ENCODE measurements around the gene NUAK1. TPM values are rescaled to one million over a fixed set of nuclear protein-coding genes. Genes with fewer than 3 reads are reported as not detected.

Gene NUAK1
- total RNA-seq, 1 experiment from 2014 or later: 7.9 TPM

- Histone ChIP-seq H3K9me3 (ENCODE audit: insufficient read depth, low read depth) (no peaks in the 10 kb centered on the region), H3K4me3 (no peak overlapping the region), H3F3A (ENCODE audit: insufficient read depth, low read depth) (peaks cover 4% of the 10 kb centered on the region; the same call in 1 of the 2 replicates), H3K79me2 (ENCODE audit: low read depth) (no peaks in the 10 kb centered on the region), H3K36me3 (ENCODE audit: low read depth) (peaks cover 24% of the 10 kb centered on the region), H3K9me2 (ENCODE audit: insufficient read depth) (no peaks in the 10 kb centered on the region), H3K27ac (no peak overlapping the region), H3K4me1 (replicated peaks; ENCODE audit: insufficient read depth) (no peaks in the 10 kb centered on the region), H3K27me3 (ENCODE audit: insufficient read depth, low read depth) (no peaks in the 10 kb centered on the region), H2AFZ (no peak overlapping the region), H4K20me1 (ENCODE audit: insufficient read depth) (no peaks in the 10 kb centered on the region), H3K4me2 (no peak overlapping the region)
- ChIA-PET POLR2A (ENCODE audit: unreplicated experiment) (no interaction called here), CTCF (no interaction called here)
- intact Hi-C loops (cut with micrococcal nuclease; ENCODE audit: unreplicated experiment): no loop called here
- no TSS peak for BruUV-seq (replicated peaks)
- DNase-seq: no peak
- TF ChIP-seq EZH2 (IDR thresholded peaks at IDR 0.05; ENCODE audit: low read depth) (no peak), CTCF (conservative IDR thresholded peaks at IDR 0.05) (no peak)
Measured at GRCh38 chr12:106066726-106067325, 71.9 kb downstream of the NUAK1 start.

GRCh38 chr12:106066051-106066705 lies 72.6 kb downstream of the NUAK1 start:
- H3K4me3 ChIP-seq: no peak overlapping the region
- H3K27ac ChIP-seq: no peak overlapping the region
- no peak for DNase-seq
- no peaks in the 10 kb centered on the region for H3K4me1 ChIP-seq (replicated peaks; ENCODE audit: insufficient read depth)
- ChIA-PET POLR2A (ENCODE audit: unreplicated experiment) (no interaction called here), CTCF (no interaction called here)
- no peak overlapping the region for H2AFZ ChIP-seq
- no peaks in the 10 kb centered on the region for H3K9me2 ChIP-seq (ENCODE audit: insufficient read depth)
- H3K27me3 ChIP-seq (ENCODE audit: insufficient read depth, low read depth): no peaks in the 10 kb centered on the region
- peaks cover 6% of the 10 kb centered on the region; the same call in 1 of the 2 replicates for H3F3A ChIP-seq (ENCODE audit: insufficient read depth, low read depth)
- peaks cover 24% of the 10 kb centered on the region for H3K36me3 ChIP-seq (ENCODE audit: low read depth)
- no peaks in the 10 kb centered on the region for H4K20me1 ChIP-seq (ENCODE audit: insufficient read depth)
- H3K4me2 ChIP-seq: no peak overlapping the region
- BruUV-seq (replicated peaks): no TSS peak
- intact Hi-C loops (cut with micrococcal nuclease; ENCODE audit: unreplicated experiment): no loop called here
- no peaks in the 10 kb centered on the region for H3K9me3 ChIP-seq (ENCODE audit: insufficient read depth, low read depth)
- H3K79me2 ChIP-seq (ENCODE audit: low read depth): no peaks in the 10 kb centered on the region
- no peak for TF ChIP-seq CTCF (conservative IDR thresholded peaks at IDR 0.05)

- no peaks in the 10 kb centered on the region for H3K9me2 ChIP-seq (ENCODE audit: insufficient read depth)
- DNase-seq: no peak
- no peak overlapping the region for H3K4me3 ChIP-seq
- no peaks in the 10 kb centered on the region for H3K79me2 ChIP-seq (ENCODE audit: low read depth)
- no peak for TF ChIP-seq CTCF (conservative IDR thresholded peaks at IDR 0.05)
- TF ChIP-seq EZH2 (IDR thresholded peaks at IDR 0.05; ENCODE audit: low read depth): no peak
- no peak overlapping the region for H3K27ac ChIP-seq
- peaks cover 17% of the 10 kb centered on the region for H3K36me3 ChIP-seq (ENCODE audit: low read depth)
- CTCF ChIA-PET: no interaction called here
- no peak overlapping the region for H2AFZ ChIP-seq
- no peaks in the 10 kb centered on the region for H3K9me3 ChIP-seq (ENCODE audit: insufficient read depth, low read depth)
- no peaks in the 10 kb centered on the region for H4K20me1 ChIP-seq (ENCODE audit: insufficient read depth)
- H3K27me3 ChIP-seq (ENCODE audit: insufficient read depth, low read depth): no peaks in the 10 kb centered on the region
- H3K4me1 ChIP-seq (replicated peaks; ENCODE audit: insufficient read depth): no peaks in the 10 kb centered on the region
- BruUV-seq (replicated peaks): no TSS peak
- intact Hi-C loops (cut with micrococcal nuclease; ENCODE audit: unreplicated experiment): no loop called here
- POLR2A ChIA-PET (ENCODE audit: unreplicated experiment): no interaction called here
- peaks cover 6% of the 10 kb centered on the region; the same call in 1 of the 2 replicates for H3F3A ChIP-seq (ENCODE audit: insufficient read depth, low read depth)
- no peak overlapping the region for H3K4me2 ChIP-seq
Measured at GRCh38 chr12:106065506-106065905, 73.2 kb downstream of the NUAK1 start.
